A549 (cell line): ENCODE results near the gene RIMS4. TPM values are rescaled to one million over a fixed set of nuclear protein-coding genes. Genes with fewer than 3 reads are reported as not detected.
A peak's percentile ranks its signal among the peaks of the same experiment; 100 is the strongest.

ENCODE experiments used
- ATAC-seq, 2 experiments: fragments of 200-7000 bp in 1 of 2; fragments of >200 bp in 1 of 2; cut with Nextera tagmentation in 1 of 2; cut with Tn5 transposase in 1 of 2; 3 replicates each; pipeline versions ENCODE4 v1.8.0 to v1.9.1; 2018 to 2020; ENCODE audit warnings: mild to moderate bottlenecking in 1 of 2, moderate library complexity in 1 of 2
- CTCF ChIA-PET: fragments of 300-600 bp; sonication (Branson Sonifier 250); formaldehyde crosslinking; extraction: SDS; loops from one replicate; lab custom pipeline; 2021; ENCODE audit warnings: antibody characterized with exemption, inconsistent platforms; lab: Yijun Ruan, JAX
- POLR2A ChIA-PET: fragments of 350-600 bp; formaldehyde crosslinking; extraction: SDS; loops from one replicate; lab custom pipeline; 2021; ENCODE audit warnings: antibody characterized with exemption, inconsistent platforms; lab: Yijun Ruan, JAX
- DNase-seq, 2 experiments: peaks; one replicate each; pipeline versions ENCODE4 v3.0.0 to v3.0.0-alpha.2; 2011 to 2016; ENCODE audit warnings: low read depth in 1 of 2, low spot score in 1 of 2
- FAIRE-seq: peaks from 2 replicates; lab custom pipeline; 2011; peaks lifted over from hg19 to GRCh38; lab: Jason Lieb, UNC
- H3K27ac ChIP-seq, 2 experiments: fragments of >200 bp; sonication (Bioruptor Twin); formaldehyde crosslinking; 3 replicates each; pipeline ENCODE4 v1.5.1; 2016 to 2017
- H3K4me1 ChIP-seq: fragments of >200 bp; sonication (Bioruptor Twin); formaldehyde crosslinking; 3 replicates; pipeline ENCODE4 v1.6.1; 2016
- H3K4me2 ChIP-seq: fragments of >200 bp; sonication (Bioruptor Twin); formaldehyde crosslinking; 3 replicates; pipeline ENCODE4 v1.6.1; 2016
- H3K4me3 ChIP-seq: fragments of >200 bp; sonication (Bioruptor Twin); formaldehyde crosslinking; 3 replicates; pipeline ENCODE4 v1.5.1; 2016
- H3K9me3 ChIP-seq: fragments of >200 bp; sonication (Bioruptor Twin); formaldehyde crosslinking; 3 replicates; pipeline ENCODE4 v1.6.1; 2016
- CBX8 ChIP-seq: fragments of 200-600 bp; sonication (generic); IDR thresholded peaks from 2 replicates; pipeline ENCODE4 v1.6.1; 2016
- CHD2 ChIP-seq: fragments of 150-350 bp; IDR thresholded peaks from 2 replicates; pipeline ENCODE4 v1.6.1; 2014; ENCODE audit warnings: low read length; ENCODE audit not compliant: partially characterized antibody
- CHD4 ChIP-seq: fragments of 200-600 bp; sonication (generic); IDR thresholded peaks from 2 replicates; pipeline ENCODE4 v1.6.1; 2016; ENCODE audit warnings: antibody characterized with exemption, mild to moderate bottlenecking, borderline replicate concordance
- ELK1 ChIP-seq: fragments of 150-350 bp; IDR thresholded peaks from 2 replicates; pipeline ENCODE4 v1.6.1; 2014; ENCODE audit warnings: low read depth, mild to moderate bottlenecking, low read length
- FOSB ChIP-seq: fragments of 250-450 bp; sonication (Bioruptor Pico); IDR thresholded peaks from 2 replicates; pipeline ENCODE4 v1.5.0; 2020; ENCODE audit warnings: mild to moderate bottlenecking, moderate library complexity
- HES2 ChIP-seq: fragments of >200 bp; sonication (Bioruptor Twin); formaldehyde crosslinking; IDR thresholded peaks from 2 replicates; pipeline ENCODE4 v1.6.1; 2016
- HEYL ChIP-seq: fragments of 250-450 bp; sonication (Bioruptor Pico); IDR thresholded peaks from 2 replicates; pipeline ENCODE4 v1.8.0; 2021; ENCODE audit warnings: mild to moderate bottlenecking, moderate library complexity
- HMGXB4 ChIP-seq: fragments of 250-450 bp; sonication (Bioruptor Pico); IDR thresholded peaks from 2 replicates; pipeline ENCODE4 v1.5.0; 2021; ENCODE audit warnings: mild to moderate bottlenecking, moderate library complexity, borderline replicate concordance
- JUN ChIP-seq, 2 experiments: fragments of >200 bp; sonication (Bioruptor Twin); formaldehyde crosslinking; IDR thresholded peaks; 2 replicates in 1 of 2; 3 replicates in 1 of 2; pipeline ENCODE4 v1.6.1; 2016 to 2017
- KDM5A ChIP-seq: fragments of 200-600 bp; sonication (generic); IDR thresholded peaks from 2 replicates; pipeline ENCODE4 v1.6.1; 2016; ENCODE audit warnings: antibody characterized with exemption, mild to moderate bottlenecking
- MAFK ChIP-seq: fragments of 450-650 bp; IDR thresholded peaks from 2 replicates; pipeline ENCODE4 v1.6.1; 2014; ENCODE audit not compliant: partially characterized antibody
- MAX ChIP-seq: IDR thresholded peaks from 2 replicates; pipeline ENCODE4 v1.6.1; 2012
- MAZ ChIP-seq: fragments of 150-350 bp; IDR thresholded peaks from 2 replicates; pipeline ENCODE4 v1.6.1; 2014; ENCODE audit warnings: antibody characterized with exemption, low read depth, low read length, borderline replicate concordance
- MYC ChIP-seq: IDR thresholded peaks from 2 replicates; pipeline ENCODE4 v1.6.1; 2012; ENCODE audit warnings: mild to moderate bottlenecking, inconsistent platforms, low read length, improper control_type of control experiment, borderline replicate concordance
- NFE2L2 ChIP-seq: fragments of 150-350 bp; conservative IDR thresholded peaks from 2 replicates; pipeline ENCODE4 v1.6.1; 2014; ENCODE audit warnings: low read length
- RAD21 ChIP-seq, 2 experiments: fragments of >200 bp in 1 of 2; sonication (Bioruptor Twin) in 1 of 2; formaldehyde crosslinking in 1 of 2; IDR thresholded peaks in 1 of 2; conservative IDR thresholded peaks in 1 of 2; 2 replicates in 1 of 2; 3 replicates in 1 of 2; pipeline ENCODE4 v1.6.1; 2012 to 2018; ENCODE audit warnings: inconsistent platforms in 1 of 2
- RNF2 ChIP-seq: fragments of 200-600 bp; sonication (generic); IDR thresholded peaks from 2 replicates; pipeline ENCODE4 v1.6.1; 2016; ENCODE audit warnings: low read depth, mild to moderate bottlenecking, antibody characterized with exemption, moderate library complexity, borderline replicate concordance
- SREBF2 ChIP-seq: fragments of 450-650 bp; IDR thresholded peaks from 2 replicates; pipeline ENCODE4 v1.6.1; 2014; ENCODE audit warnings: mild to moderate bottlenecking, moderate library complexity
- USF2 ChIP-seq: fragments of 450-650 bp; IDR thresholded peaks from 2 replicates; pipeline ENCODE4 v1.6.1; 2014; ENCODE audit warnings: antibody characterized with exemption
- ZNF302 ChIP-seq: fragments of 250-450 bp; sonication (Bioruptor Pico); IDR thresholded peaks from 2 replicates; pipeline ENCODE4 v1.9.0; 2021; ENCODE audit warnings: inconsistent platforms, mild to moderate bottlenecking, moderate library complexity
- WGBS: methylation state at CpG from one replicate; pipeline ENCODE4 v1.1.6; 2017; ENCODE audit errors: missing lambda C conversion rate; 5-methylcytosine and 5-hydroxymethylcytosine counted together
- polyA plus RNA-seq, 4 experiments: library from polyadenylated mRNA; depleted of rRNA in 3 of 4; stranded (reverse); fragments of >200 nt; fragmentation: RNase III in 1 of 4; extraction: RNeasy Plus Mini Kit Qiagen cat#74134 plus additional on column Dnase treatment in 1 of 4; gene quantifications; 2 replicates in 3 of 4; 3 replicates in 1 of 4; pipeline ENCODE4 v1.2.3, GENCODE V29; 2011 to 2017

Gene RIMS4
- polyA plus RNA-seq, 2 of the 4 experiments (the other 2 are of a cell fraction) = 0.39 to 1.3 TPM

GRCh38 chr20:44711237-44711636 lies 99.1 kb downstream of the RIMS4 start:
- H3K9me3 ChIP-seq = no peaks in the 10 kb centered on the region
- POLR2A ChIA-PET = no interaction called here
- no peak overlapping the region for H3K4me2 ChIP-seq
- ATAC-seq (no peak), DNase-seq (no peak), FAIRE-seq (no peak)
- TF ChIP-seq MAFK = no peak
- 96% methylated on average over 8 of the region's 8 CpGs for WGBS
- CTCF ChIA-PET = interaction anchor here (1.5 to 4.2 kb wide), 6 partner anchors 18 to 494 kb away, joined by 3 to 27 read pairs (median 6); no protein-coding TSS in a partner anchor
- H3K4me3 ChIP-seq = no peak overlapping the region
- peaks cover 33% of the 10 kb centered on the region for H3K4me1 ChIP-seq
- H3K27ac ChIP-seq = peak overlapping the region; percentile 29 to 58; a peak in 3 of 6 replicates

GRCh38 chr20:44709797-44710196 lies 100.5 kb downstream of the RIMS4 start:
- CTCF ChIA-PET = interaction anchor here (0.7 to 4.2 kb wide), 4 partner anchors 9 to 38 kb away, joined by 3 to 27 read pairs (median 6); no protein-coding TSS in a partner anchor
- FAIRE-seq (no peak), DNase-seq (no peak), ATAC-seq (no peak)
- Histone ChIP-seq H3K9me3 (no peaks in the 10 kb centered on the region), H3K4me3 (no peak overlapping the region), H3K27ac (peak overlapping the region in 1 of 2 experiments; percentile 36; a peak in 2 of 6 replicates), H3K4me2 (no peak overlapping the region), H3K4me1 (peaks cover 20% of the 10 kb centered on the region)
- WGBS = 87% methylated on average over 9 of the region's 9 CpGs
- no peak for TF ChIP-seq ZNF302 (CRISPR knock-in tag)
- no peak for TF ChIP-seq CBX8
- TF ChIP-seq USF2 = no peak
- TF ChIP-seq JUN (IDR thresholded peaks at IDR 0.05) = no peak
- no peak for TF ChIP-seq NFE2L2
- no peak for TF ChIP-seq HEYL (CRISPR knock-in tag)
- no peak for TF ChIP-seq CHD2
- TF ChIP-seq CHD4 = no peak
- TF ChIP-seq FOSB (CRISPR knock-in tag) = no peak
- TF ChIP-seq HMGXB4 (CRISPR knock-in tag) = no peak
- no peak for TF ChIP-seq MAZ
- TF ChIP-seq HES2 = no peak
- POLR2A ChIA-PET = interaction anchor here (1.0 kb wide), 1 partner anchor 11 kb away, joined by 3 read pairs; no protein-coding TSS in a partner anchor

- Histone ChIP-seq H3K4me3 (no peak overlapping the region), H3K4me2 (no peak overlapping the region), H3K27ac (peak overlapping the region in 1 of 2 experiments; percentile 36; a peak in 2 of 6 replicates), H3K9me3 (no peaks in the 10 kb centered on the region), H3K4me1 (peaks cover 20% of the 10 kb centered on the region)
- 86% methylated on average over 11 of the region's 11 CpGs for WGBS
- CTCF ChIA-PET = interaction anchor here (0.7 to 4.2 kb wide), 3 partner anchors 10 to 23 kb away, joined by 3 to 27 read pairs (median 5); no protein-coding TSS in a partner anchor
- ATAC-seq (no peak), DNase-seq (no peak), FAIRE-seq (no peak)
- TF ChIP-seq USF2 = no peak
- no peak for TF ChIP-seq CBX8
- no peak for TF ChIP-seq RNF2
- TF ChIP-seq MYC = no peak
- no peak for TF ChIP-seq HEYL (CRISPR knock-in tag)
- no peak for TF ChIP-seq MAX
- no peak for TF ChIP-seq ELK1
- TF ChIP-seq RAD21 (conservative IDR thresholded peaks at IDR 0.05 in 1 of 2, IDR thresholded peaks at IDR 0.05 in 1 of 2) = no peak
- no peak for TF ChIP-seq SREBF2
- no peak for TF ChIP-seq KDM5A
- POLR2A ChIA-PET = interaction anchor here (0.7 to 1.0 kb wide), 2 partner anchors 11 to 19 kb away, joined by 3 read pairs; no protein-coding TSS in a partner anchor
Observed at GRCh38 chr20:44709380-44709779, 101.0 kb downstream of the RIMS4 start.
